Esophagus squamous epithelium (tissue), 4 donors: ENCODE results near the gene RSBN1L.

ENCODE experiments used
- POLR2A ChIP-seq, 4 donors: fragments of 450-650 bp; IDR thresholded peaks; one replicate each; pipeline ENCODE4 v1.6.1; 2017; ENCODE audit warnings: antibody characterized with exemption in 4 of 4, mild to moderate bottlenecking in 4 of 4, moderate library complexity in 3 of 4
- TF ChIP-seq, protein P1 (sequence below), 6 experiments: fragments of 450-650 bp in 4 of 6; fragments of 200-600 bp in 2 of 6; sonication (generic) in 2 of 6; IDR thresholded peaks; one replicate each; pipeline ENCODE4 v1.5.1; 2016 to 2019; ENCODE audit warnings: antibody characterized with exemption in 6 of 6, mild to moderate bottlenecking in 4 of 6, moderate library complexity in 4 of 6

- TF ChIP-seq, protein P1, sequence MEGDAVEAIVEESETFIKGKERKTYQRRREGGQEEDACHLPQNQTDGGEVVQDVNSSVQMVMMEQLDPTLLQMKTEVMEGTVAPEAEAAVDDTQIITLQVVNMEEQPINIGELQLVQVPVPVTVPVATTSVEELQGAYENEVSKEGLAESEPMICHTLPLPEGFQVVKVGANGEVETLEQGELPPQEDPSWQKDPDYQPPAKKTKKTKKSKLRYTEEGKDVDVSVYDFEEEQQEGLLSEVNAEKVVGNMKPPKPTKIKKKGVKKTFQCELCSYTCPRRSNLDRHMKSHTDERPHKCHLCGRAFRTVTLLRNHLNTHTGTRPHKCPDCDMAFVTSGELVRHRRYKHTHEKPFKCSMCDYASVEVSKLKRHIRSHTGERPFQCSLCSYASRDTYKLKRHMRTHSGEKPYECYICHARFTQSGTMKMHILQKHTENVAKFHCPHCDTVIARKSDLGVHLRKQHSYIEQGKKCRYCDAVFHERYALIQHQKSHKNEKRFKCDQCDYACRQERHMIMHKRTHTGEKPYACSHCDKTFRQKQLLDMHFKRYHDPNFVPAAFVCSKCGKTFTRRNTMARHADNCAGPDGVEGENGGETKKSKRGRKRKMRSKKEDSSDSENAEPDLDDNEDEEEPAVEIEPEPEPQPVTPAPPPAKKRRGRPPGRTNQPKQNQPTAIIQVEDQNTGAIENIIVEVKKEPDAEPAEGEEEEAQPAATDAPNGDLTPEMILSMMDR (IDR thresholded peaks at IDR 0.05), result no peak
- no peak for TF ChIP-seq POLR2A (IDR thresholded peaks at IDR 0.05)
These were observed 69.9 kb downstream of the RSBN1L start for GRCh38 chr7:77765906-77766800.
